DOHH2 (cell line): ENCODE data around the gene TSPAN14.
"Not testable (repeated sequence)": the region's sequence is repeated elsewhere in the genome, so short reads cannot be mapped to it uniquely, and the experiment has no call there.

Experiments
- H3F3A ChIP-seq: fragments of 200-600 bp; sonication (generic), shearing (Covaris generic); 2 replicates; pipeline ENCODE4 v1.6.0; 2016; ENCODE audit warnings: antibody characterized with exemption, mild to moderate bottlenecking; ENCODE audit not compliant: control insufficient read depth, insufficient read depth
- H3K27ac ChIP-seq: fragments of 200-600 bp; sonication (generic); 2 replicates; pipeline ENCODE4 v1.5.1; 2014; ENCODE audit warnings: low read depth, mild to moderate bottlenecking, low read length, moderate library complexity
- H3K27me3 ChIP-seq: fragments of 200-600 bp; sonication (generic); 2 replicates; pipeline ENCODE4 v1.6.1; 2014; ENCODE audit warnings: mild to moderate bottlenecking, low read length, mixed read lengths; ENCODE audit not compliant: control insufficient read depth
- H3K36me3 ChIP-seq: fragments of 200-600 bp; sonication (generic); 2 replicates; pipeline ENCODE4 v1.6.1; 2014; ENCODE audit warnings: mild to moderate bottlenecking, low read length, moderate library complexity, mixed read lengths; ENCODE audit not compliant: control insufficient read depth
- H3K4me1 ChIP-seq: fragments of 200-600 bp; sonication (generic); 2 replicates; pipeline ENCODE4 v1.6.1; 2014; ENCODE audit warnings: mild to moderate bottlenecking, low read length, mixed read lengths; ENCODE audit not compliant: control insufficient read depth
- H3K4me2 ChIP-seq: fragments of 200-600 bp; sonication (generic); 2 replicates; pipeline ENCODE4 v1.6.0; 2014; ENCODE audit warnings: mild to moderate bottlenecking, low read length, moderate library complexity
- H3K4me3 ChIP-seq: fragments of 200-600 bp; sonication (generic); 2 replicates; pipeline ENCODE4 v1.5.1; 2014; ENCODE audit warnings: mild to moderate bottlenecking, low read length, mixed read lengths
- H3K79me2 ChIP-seq: fragments of 200-600 bp; sonication (generic); 2 replicates; pipeline ENCODE4 v1.6.1; 2014; ENCODE audit warnings: mild to moderate bottlenecking, low read length, mixed read lengths; ENCODE audit not compliant: control insufficient read depth
- H3K9me2 ChIP-seq: fragments of 200-600 bp; sonication (generic); replicated peaks from 2 replicates; pipeline ENCODE4 v1.6.1; 2014; ENCODE audit warnings: mild to moderate bottlenecking, low read length, mixed read lengths; ENCODE audit not compliant: control insufficient read depth
- H3K9me3 ChIP-seq: fragments of 200-600 bp; sonication (generic); 2 replicates; pipeline ENCODE4 v1.6.1; 2014; ENCODE audit warnings: antibody characterized with exemption, low read length, mixed read lengths; ENCODE audit not compliant: control insufficient read depth, insufficient read depth
- H4K20me1 ChIP-seq: fragments of 200-600 bp; sonication (generic); 2 replicates; pipeline ENCODE4 v1.6.0; 2014; ENCODE audit warnings: low read depth, mild to moderate bottlenecking, antibody characterized with exemption, low read length, moderate library complexity; ENCODE audit not compliant: control insufficient read depth, insufficient read depth
- EZH2phosphoT487 ChIP-seq: fragments of 200-600 bp; sonication (generic); IDR thresholded peaks from 2 replicates; pipeline ENCODE4 v1.6.1; 2017; ENCODE audit warnings: borderline replicate concordance, mild to moderate bottlenecking, antibody characterized with exemption, low read length, moderate library complexity, mixed read lengths
- TF ChIP-seq, protein P1 (sequence below): fragments of 200-600 bp; sonication (generic); IDR thresholded peaks from one replicate; pipeline ENCODE4 v1.5.1; 2014; ENCODE audit warnings: antibody characterized with exemption, mild to moderate bottlenecking, low read depth, low read length; ENCODE audit not compliant: poor library complexity, severe bottlenecking

Gene TSPAN14

DNA sequence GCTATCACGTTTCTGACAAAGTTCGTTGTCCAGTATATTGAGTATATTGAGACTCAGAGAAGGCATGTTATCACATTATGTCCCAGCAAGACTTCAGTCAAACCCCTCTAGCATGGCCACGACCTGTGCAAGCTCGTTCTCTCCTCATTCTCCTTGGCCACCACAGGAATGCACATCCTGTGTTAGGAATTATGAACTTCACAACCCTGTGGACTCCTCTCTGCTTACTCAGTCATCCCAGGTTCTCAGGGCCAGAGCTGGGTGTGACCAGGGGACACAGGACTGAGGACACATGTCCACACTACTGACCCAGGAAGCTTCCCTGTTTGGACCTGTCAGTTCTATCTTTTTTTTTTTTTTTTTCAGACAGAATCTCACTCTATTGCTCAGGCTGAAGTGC is 87.9 kb downstream of the TSPAN14 start:
- no peaks in the 10 kb centered on the region for H3K36me3 ChIP-seq
- no peaks in the 10 kb centered on the region for H3F3A ChIP-seq
- no peak overlapping the region for H3K4me2 ChIP-seq
- peaks cover 2% of the 10 kb centered on the region for H3K27me3 ChIP-seq
- H3K4me3 ChIP-seq: no peak overlapping the region
- H3K9me3 ChIP-seq: no peaks in the 10 kb centered on the region
- H3K4me1 ChIP-seq: peaks cover 32% of the 10 kb centered on the region
- no peaks in the 10 kb centered on the region for H3K79me2 ChIP-seq
- TF ChIP-seq, protein P1, sequence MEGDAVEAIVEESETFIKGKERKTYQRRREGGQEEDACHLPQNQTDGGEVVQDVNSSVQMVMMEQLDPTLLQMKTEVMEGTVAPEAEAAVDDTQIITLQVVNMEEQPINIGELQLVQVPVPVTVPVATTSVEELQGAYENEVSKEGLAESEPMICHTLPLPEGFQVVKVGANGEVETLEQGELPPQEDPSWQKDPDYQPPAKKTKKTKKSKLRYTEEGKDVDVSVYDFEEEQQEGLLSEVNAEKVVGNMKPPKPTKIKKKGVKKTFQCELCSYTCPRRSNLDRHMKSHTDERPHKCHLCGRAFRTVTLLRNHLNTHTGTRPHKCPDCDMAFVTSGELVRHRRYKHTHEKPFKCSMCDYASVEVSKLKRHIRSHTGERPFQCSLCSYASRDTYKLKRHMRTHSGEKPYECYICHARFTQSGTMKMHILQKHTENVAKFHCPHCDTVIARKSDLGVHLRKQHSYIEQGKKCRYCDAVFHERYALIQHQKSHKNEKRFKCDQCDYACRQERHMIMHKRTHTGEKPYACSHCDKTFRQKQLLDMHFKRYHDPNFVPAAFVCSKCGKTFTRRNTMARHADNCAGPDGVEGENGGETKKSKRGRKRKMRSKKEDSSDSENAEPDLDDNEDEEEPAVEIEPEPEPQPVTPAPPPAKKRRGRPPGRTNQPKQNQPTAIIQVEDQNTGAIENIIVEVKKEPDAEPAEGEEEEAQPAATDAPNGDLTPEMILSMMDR: no peak
- no peak for TF ChIP-seq EZH2phosphoT487
- H4K20me1 ChIP-seq: no peaks in the 10 kb centered on the region
- no peak overlapping the region for H3K27ac ChIP-seq
- no peaks in the 10 kb centered on the region for H3K9me2 ChIP-seq

DNA sequence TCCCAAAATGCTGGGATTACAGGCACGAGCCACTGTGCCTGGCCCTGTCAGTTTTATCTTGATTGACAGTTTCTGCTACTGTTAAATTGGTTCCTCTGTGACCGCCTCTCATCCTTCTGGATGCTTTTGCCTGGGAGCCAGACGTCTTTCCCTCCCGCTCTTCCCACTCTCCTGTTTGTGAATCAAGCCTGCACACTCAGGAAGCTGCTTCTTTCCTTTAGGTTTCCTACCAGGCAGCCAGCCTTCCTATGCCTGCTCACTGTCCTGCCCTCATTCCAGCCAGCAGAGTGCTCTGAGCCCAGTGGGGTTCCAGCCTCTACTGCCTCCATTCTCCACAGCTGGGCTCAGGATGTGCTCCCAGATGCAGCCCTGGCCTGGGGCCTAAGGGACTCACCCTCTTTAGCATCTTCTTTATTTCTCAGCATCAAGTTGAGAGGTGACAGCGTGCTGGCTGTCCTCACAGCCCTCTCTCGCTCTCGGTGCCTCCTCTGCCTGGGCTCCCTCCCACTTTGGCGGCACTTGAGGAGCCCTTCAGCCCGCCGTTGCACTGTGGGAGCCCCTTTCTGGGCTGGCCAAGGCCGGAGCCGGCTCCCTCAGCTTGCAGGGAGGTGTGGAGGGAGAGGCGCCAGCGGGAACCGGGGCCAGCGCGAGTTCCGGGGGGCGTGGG is 88.7 kb downstream of the TSPAN14 start:
- H3K9me3 ChIP-seq: no peaks in the 10 kb centered on the region
- no peaks in the 10 kb centered on the region for H3K36me3 ChIP-seq
- no peak overlapping the region for H3K4me3 ChIP-seq
- H3K9me2 ChIP-seq: no peaks in the 10 kb centered on the region
- no peaks in the 10 kb centered on the region for H3F3A ChIP-seq
- H3K4me2 ChIP-seq: no peak overlapping the region
- H3K27ac ChIP-seq: no peak overlapping the region
- peaks cover 30% of the 10 kb centered on the region for H3K4me1 ChIP-seq
- H4K20me1 ChIP-seq: no peaks in the 10 kb centered on the region
- peaks cover 6% of the 10 kb centered on the region for H3K27me3 ChIP-seq
- TF ChIP-seq, protein P1: no peak
- TF ChIP-seq EZH2phosphoT487: no peak
- no peaks in the 10 kb centered on the region for H3K79me2 ChIP-seq

DNA sequence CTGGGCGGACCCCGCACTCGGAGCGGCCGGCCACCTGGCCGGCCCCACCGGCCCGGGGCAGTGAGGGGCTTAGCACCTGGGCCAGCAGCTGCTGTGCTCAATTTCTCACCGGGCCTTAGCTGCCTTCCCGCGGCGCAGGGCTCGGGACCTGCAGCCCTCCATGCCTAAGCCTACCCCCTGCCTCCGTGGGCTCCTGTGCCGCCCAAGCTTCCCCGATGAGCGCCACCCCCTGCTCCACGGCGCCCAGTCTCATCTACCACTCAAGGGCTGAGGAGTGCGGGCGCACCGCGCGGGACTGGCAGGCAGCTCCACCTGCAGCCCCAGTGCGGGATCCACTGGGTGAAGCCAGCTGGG is 89.2 kb downstream of the TSPAN14 start:
- H3K4me3 ChIP-seq, H3K9me3 ChIP-seq, H3K27me3 ChIP-seq, H3K9me2 ChIP-seq, H3K4me2 ChIP-seq, H3K79me2 ChIP-seq, H3K36me3 ChIP-seq, H3K27ac ChIP-seq, H3F3A ChIP-seq, H4K20me1 ChIP-seq: not testable (repeated sequence)
- peaks cover 30% of the 10 kb centered on the region for H3K4me1 ChIP-seq

DNA sequence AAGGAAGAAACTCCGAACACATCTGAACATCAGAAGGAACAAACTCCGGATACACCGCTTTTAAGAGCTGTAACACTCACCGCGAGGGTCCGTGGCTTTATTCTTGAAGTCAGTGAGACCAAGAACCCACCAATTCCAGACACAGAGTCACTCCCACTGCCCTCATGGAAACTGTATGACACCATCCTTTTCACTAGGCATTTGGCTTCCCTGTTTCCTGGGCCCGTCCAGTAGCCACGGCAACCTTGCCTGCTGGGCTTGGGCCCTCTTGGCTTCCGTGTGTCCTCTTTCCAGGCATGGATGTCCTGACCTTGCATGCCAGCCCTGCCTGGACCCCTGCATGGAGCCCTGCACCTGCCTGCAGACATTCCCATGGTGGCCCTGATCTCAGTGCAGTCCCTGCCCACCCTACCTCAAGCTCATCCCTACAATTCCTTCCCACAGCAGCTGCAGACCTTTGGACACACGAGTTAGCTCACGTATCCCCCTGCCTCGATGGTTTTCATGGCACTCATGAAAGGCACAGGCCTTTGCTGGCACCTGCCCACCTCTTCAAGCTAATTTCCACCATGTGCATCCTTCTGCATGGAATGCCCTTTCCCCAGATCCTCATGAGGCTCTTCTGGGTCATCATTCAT is 90.3 kb downstream of the TSPAN14 start:
- H3K4me1 ChIP-seq: peaks cover 27% of the 10 kb centered on the region
- TF ChIP-seq, protein P1: no peak
- no peak for TF ChIP-seq EZH2phosphoT487
- no peaks in the 10 kb centered on the region for H3K36me3 ChIP-seq
- no peak overlapping the region for H3K4me2 ChIP-seq
- no peaks in the 10 kb centered on the region for H3K9me2 ChIP-seq
- H3K27me3 ChIP-seq: peaks cover 6% of the 10 kb centered on the region
- H3K79me2 ChIP-seq: no peaks in the 10 kb centered on the region
- H3K27ac ChIP-seq: no peak overlapping the region
- H4K20me1 ChIP-seq: no peaks in the 10 kb centered on the region
- no peaks in the 10 kb centered on the region for H3F3A ChIP-seq
- no peaks in the 10 kb centered on the region for H3K9me3 ChIP-seq
- no peak overlapping the region for H3K4me3 ChIP-seq
